ENCODE data around the gene STK35.

DNA sequence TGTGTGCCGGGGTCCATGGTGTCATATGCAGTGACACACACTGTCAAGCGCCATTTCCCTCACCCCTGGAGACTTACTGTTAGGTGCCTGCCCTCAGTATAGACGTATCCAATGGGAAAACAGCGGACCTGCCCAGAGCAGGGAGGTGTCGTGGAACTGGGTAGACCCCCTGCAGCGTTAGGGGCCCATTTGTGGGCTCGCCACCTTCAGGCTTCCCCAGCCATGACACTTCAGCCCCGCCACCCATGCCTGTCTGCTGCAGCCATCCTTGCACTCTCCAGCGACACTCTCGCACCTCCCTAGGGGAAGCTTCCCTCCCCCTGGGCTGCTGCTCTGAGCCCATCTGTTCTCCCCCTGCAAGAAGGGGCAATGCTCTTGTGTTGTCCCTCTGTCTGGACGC, 43.2 kb downstream of the STK35 start:
- TF ChIP-seq POLR2A (IDR thresholded peaks at IDR 0.05): no peak
- TF ChIP-seq, protein P1, sequence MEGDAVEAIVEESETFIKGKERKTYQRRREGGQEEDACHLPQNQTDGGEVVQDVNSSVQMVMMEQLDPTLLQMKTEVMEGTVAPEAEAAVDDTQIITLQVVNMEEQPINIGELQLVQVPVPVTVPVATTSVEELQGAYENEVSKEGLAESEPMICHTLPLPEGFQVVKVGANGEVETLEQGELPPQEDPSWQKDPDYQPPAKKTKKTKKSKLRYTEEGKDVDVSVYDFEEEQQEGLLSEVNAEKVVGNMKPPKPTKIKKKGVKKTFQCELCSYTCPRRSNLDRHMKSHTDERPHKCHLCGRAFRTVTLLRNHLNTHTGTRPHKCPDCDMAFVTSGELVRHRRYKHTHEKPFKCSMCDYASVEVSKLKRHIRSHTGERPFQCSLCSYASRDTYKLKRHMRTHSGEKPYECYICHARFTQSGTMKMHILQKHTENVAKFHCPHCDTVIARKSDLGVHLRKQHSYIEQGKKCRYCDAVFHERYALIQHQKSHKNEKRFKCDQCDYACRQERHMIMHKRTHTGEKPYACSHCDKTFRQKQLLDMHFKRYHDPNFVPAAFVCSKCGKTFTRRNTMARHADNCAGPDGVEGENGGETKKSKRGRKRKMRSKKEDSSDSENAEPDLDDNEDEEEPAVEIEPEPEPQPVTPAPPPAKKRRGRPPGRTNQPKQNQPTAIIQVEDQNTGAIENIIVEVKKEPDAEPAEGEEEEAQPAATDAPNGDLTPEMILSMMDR (IDR thresholded peaks at IDR 0.05): no peak

All from Peyer's patch (tissue), 4 donors.